Measurements from ENCODE around the gene DCBLD1. TPM values are rescaled to one million over a fixed set of nuclear protein-coding genes. Genes with fewer than 3 reads are reported as not detected.

DCBLD1 gene
- total RNA-seq, 1 donor: 27.4 TPM

GRCh38 chr6:117558818-117559217 is 76.3 kb downstream of the DCBLD1 start:
- TF ChIP-seq CTCF (IDR thresholded peaks at IDR 0.05; ENCODE audit: insufficient read depth, low read length): no peak
- H3K4me3 ChIP-seq (ENCODE audit: low read depth, low read length): no peak overlapping the region
- DNase-seq (ENCODE audit: low read depth): no peak

GRCh38 chr6:117559299-117559698 is 76.8 kb downstream of the DCBLD1 start:
- no peak overlapping the region for H3K4me3 ChIP-seq (ENCODE audit: low read depth, low read length)
- DNase-seq (ENCODE audit: low read depth): no peak
- TF ChIP-seq CTCF (IDR thresholded peaks at IDR 0.05; ENCODE audit: insufficient read depth, low read length): no peak

- no peak for TF ChIP-seq CTCF (IDR thresholded peaks at IDR 0.05; ENCODE audit: insufficient read depth, low read length)
- H3K4me3 ChIP-seq (ENCODE audit: low read depth, low read length): no peak overlapping the region
- peak; percentile 17 for DNase-seq (ENCODE audit: low read depth)
Observed at GRCh38 chr6:117561128-117561527, 78.7 kb downstream of the DCBLD1 start.

- TF ChIP-seq CTCF (IDR thresholded peaks at IDR 0.05; ENCODE audit: insufficient read depth, low read length): no peak
- DNase-seq (ENCODE audit: low read depth): no peak
Observed at GRCh38 chr6:117564681-117565080, 82.2 kb downstream of the DCBLD1 start.

GRCh38 chr6:117568247-117568646 is 85.8 kb downstream of the DCBLD1 start:
- DNase-seq (ENCODE audit: low read depth): no peak
- no peak for TF ChIP-seq CTCF (IDR thresholded peaks at IDR 0.05; ENCODE audit: insufficient read depth, low read length)
- H3K4me3 ChIP-seq (ENCODE audit: low read depth, low read length): no peak overlapping the region

More at GRCh38 chr6:117564681-117565080, 82.2 kb downstream of the DCBLD1 start:
- H3K4me3 ChIP-seq (ENCODE audit: low read depth, low read length): no peak overlapping the region

GRCh38 chr6:117568831-117569410 is 86.4 kb downstream of the DCBLD1 start:
- no peak for DNase-seq (ENCODE audit: low read depth)

More at GRCh38 chr6:117568831-117569410, 86.4 kb downstream of the DCBLD1 start:
- H3K4me3 ChIP-seq (ENCODE audit: low read depth, low read length): no peak overlapping the region
- TF ChIP-seq CTCF (IDR thresholded peaks at IDR 0.05; ENCODE audit: insufficient read depth, low read length): no peak
